Retinal pigment epithelial cell (primary cell): Measurements from ENCODE around the gene WNT11.

ENCODE experiments used
- DNase-seq: peaks from one replicate; pipeline ENCODE4 v3.0.0-alpha.2; 2010; ENCODE audit warnings: low read depth
- H3K4me3 ChIP-seq: 2 replicates; pipeline ENCODE4 v1.5.1; 2011; ENCODE audit warnings: mild to moderate bottlenecking, low read length, control low read depth, moderate library complexity
- TF ChIP-seq, protein P1 (sequence below): conservative IDR thresholded peaks from 2 replicates; pipeline ENCODE4 v1.5.1; 2011; ENCODE audit warnings: low read depth, low read length, control low read depth, inconsistent platforms

The WNT11 gene

DNA sequence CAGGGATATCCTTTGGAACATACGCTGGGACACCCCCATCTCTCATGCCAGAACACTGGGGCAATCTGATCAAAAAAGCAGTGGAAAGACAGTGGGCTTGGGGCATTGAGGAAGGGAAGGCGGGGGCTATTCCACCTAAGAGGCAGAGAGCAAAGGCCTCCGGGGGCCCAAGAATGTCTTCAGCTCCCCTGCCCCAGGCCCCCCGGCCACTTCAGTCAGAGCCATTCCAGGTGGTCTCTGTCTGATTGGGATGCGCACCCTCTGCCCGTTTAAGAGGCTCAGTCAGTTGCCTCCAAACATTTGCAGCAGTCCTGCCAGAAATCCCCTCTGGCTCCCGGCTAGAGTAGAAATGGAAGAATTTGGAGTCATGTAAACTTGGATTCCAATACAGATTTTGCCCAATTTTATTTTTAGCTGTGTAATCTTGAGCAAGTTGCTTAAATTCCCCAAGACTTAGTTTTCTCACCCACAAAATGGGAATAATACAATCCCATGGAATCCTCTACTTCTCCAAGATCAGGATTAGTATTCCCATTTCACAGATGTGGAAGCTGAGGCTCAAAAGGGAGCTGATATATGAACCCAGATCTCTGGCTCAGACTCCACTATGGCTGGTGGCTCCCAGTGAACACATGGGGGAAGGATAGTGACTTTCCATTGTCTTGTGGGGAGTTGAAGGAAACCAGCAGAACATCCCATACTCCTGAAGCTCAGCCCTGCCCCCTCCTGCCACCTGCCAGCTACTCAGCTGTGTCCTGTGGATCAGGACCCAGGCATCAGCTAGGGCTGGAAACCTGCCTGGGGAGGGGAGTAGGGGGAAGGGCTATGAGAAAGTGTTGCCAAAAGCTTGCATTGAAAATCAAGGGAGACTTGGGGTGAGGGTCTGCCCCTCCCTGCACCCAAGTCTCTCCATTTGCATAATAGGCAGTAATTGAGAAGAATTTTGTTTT, 6.1 kb upstream of the WNT11 start:
- H3K4me3 ChIP-seq = no peak overlapping the region
- DNase-seq = no peak
- TF ChIP-seq, protein P1, sequence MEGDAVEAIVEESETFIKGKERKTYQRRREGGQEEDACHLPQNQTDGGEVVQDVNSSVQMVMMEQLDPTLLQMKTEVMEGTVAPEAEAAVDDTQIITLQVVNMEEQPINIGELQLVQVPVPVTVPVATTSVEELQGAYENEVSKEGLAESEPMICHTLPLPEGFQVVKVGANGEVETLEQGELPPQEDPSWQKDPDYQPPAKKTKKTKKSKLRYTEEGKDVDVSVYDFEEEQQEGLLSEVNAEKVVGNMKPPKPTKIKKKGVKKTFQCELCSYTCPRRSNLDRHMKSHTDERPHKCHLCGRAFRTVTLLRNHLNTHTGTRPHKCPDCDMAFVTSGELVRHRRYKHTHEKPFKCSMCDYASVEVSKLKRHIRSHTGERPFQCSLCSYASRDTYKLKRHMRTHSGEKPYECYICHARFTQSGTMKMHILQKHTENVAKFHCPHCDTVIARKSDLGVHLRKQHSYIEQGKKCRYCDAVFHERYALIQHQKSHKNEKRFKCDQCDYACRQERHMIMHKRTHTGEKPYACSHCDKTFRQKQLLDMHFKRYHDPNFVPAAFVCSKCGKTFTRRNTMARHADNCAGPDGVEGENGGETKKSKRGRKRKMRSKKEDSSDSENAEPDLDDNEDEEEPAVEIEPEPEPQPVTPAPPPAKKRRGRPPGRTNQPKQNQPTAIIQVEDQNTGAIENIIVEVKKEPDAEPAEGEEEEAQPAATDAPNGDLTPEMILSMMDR = no peak

DNA sequence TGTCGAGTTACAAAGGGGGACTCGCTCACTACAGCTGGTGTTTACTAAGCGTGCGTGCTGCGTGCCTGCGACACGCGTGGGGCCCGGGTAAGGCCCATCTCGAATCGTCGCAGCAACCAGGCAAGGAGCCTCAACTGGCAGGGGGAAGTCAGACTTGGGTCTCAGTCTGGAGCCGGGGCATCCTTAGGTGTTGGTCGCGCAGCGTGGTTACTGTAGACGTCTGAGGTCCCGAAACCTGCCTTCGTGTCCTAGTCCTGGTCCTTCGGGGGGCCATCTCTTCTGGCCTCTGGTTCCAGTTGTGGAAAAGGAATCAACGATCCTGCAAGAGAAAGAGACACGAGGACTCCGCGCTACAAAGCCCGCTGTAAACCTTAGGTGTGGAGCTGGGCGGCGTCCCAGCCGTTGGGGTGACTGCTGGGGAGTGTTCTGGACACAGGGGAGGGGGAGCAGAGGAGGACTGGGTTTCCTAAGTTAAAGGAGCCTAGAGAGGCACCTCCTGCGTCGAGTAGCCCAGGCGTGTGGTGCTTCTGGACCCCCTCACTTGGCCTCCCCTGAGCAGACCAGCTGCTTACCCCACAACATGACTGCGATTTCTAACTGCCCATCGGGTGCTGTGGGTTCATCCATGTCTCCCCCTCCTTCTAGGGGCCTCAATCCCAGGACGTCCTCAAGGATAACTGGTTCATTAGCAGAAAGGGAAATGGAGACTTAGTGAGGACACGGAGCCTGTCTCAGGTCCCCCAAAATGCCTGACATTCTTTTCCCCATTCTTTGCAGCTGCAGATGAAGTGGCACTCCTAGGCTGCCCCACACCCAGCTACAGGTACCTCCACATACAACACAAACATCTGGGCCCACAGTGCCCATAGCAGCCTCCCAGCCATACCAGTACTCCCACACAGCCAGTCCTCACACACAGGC, 4.9 kb upstream of the WNT11 start:
- DNase-seq = no peak
- TF ChIP-seq, protein P1 = no peak
- H3K4me3 ChIP-seq = peak overlapping the region; percentile 29

DNA sequence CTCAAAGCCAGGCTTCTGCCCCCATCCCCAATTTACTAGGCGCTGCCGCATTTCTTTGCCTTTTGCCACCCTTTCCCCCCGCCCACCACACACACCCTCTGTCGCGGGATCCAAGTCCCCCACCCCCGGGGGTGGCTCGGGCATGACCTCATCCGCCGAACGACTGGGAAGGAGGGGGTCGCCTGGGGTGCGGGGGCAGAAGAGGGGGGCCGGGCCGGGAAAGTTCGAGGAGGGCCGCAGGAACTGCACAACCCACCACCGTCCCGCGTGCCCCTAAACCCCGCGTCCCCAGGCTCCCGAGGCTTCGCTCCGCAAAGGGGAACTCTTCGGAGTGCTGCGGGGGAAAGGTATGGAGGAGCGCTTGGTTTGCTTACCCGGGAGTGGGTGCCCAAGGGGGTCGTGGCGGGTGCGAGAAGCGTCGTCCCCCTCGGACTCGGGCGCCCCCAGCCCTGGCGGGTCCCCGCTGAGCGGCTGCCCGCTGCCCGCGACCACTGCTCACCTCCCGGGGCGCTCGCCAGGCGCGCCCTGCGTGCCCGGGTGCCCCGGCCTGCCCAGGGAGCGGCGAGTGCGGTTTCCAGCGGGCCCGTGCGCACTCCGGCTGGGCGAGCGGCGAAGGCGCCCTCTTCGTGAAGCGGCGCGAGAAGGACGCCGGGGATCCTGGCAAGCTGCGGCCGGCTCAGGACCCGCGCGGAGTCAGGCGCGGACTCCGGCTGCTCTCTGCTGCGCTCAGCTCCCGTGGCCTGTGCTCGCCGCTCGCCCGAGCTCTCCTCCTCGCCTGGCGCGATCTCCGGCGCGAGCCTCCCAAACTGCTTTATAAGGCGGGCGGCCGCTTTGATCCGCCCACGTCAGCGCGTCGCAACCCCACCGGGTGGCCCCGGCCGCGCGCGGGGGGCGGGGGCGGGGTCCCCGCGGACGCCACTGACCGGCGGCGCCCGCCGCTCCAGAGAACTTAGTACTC, 4.0 kb upstream of the WNT11 start:
- DNase-seq = peak; percentile 38
- H3K4me3 ChIP-seq = peak overlapping the region; percentile 37

DNA sequence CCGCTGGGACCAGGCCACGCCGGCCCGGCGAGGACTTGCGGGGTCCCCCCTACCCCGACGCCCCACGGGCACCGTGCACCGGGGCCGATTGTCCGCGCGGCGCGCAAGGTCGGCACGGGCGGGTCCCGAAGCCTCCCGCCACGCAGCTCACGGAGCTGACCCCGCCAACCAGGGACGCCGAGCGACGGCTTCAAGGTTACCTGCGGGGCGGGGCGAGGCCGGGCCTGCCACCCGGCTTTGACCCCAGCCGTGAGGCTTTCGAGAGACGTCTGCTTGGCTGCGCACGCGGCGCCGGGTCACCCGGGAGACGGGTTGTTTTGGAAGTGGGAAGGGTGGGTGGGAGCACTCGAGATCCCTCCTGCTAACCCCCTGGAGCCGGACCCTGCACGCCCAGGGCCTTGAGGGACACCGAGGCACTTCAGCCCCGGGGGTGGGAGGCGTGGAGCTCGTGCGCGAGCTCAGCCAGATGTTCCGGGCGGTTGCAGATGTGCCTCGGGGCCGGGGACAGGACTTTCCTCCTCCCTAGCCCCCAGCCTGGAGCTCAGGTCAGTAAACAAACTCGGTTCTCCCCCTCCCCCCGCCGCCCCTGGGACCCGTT, 3.2 kb upstream of the WNT11 start:
- no peak for DNase-seq
- TF ChIP-seq, protein P1 = no peak
- peak overlapping the region; percentile 45 for H3K4me3 ChIP-seq

More for the DNA sequence above, 4.0 kb upstream of the WNT11 start:
- TF ChIP-seq, protein P1 = no peak

DNA sequence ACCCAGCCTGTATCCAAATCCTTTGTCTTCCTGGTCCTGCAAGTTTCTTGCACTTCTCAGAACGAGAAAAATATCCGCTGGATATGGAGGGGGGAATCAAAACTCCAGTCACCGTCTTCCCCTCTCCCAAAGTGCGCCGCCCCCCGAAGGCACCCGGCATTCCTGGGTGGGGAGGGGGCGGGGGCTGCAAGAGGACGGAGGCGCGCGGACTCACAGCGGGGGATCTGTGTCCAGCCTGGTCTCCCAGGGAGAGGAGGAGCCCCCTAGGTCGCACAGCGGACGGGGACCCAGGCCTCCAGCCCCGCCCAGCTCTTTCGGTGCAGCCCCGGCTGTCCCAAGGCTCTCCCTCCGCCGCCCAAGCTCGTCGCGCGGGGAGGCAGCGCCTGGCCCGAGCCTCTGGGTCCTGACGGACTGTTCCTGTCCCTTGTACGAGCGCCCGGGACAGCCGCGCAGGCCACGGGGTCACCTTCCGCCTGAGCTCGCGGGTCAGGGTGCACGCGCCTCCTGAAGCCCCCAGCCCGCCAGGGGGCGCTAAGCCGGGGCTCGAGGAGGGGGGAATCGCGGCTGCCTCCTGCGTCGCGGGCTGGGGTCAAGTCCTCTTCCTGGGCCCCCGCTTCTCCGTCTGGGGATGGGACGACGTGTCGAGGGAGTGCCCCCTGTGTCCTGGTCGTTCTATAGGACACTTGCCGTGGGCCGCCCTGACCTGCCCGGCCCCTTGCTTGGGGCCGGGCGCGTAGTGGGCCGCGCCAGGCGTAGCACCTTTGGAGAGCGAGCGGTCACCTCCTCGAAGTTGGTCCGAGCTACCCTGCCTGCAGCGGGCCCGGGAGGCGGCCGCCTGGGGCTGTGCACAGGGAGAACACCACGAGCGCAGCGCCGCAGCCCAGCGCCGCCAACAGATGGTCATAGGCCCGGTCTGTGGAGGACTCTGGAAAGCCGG, 2.4 kb upstream of the WNT11 start:
- no peak for DNase-seq
- peak overlapping the region; percentile 45 for H3K4me3 ChIP-seq
- TF ChIP-seq, protein P1 = peak; percentile 82
